ENCODE results near the gene GLCE. TPM values are rescaled to one million over a fixed set of nuclear protein-coding genes. Genes with fewer than 3 reads are reported as not detected.
"Not testable (repeated sequence)": the region's sequence is repeated elsewhere in the genome, so short reads cannot be mapped to it uniquely, and the experiment has no call there.

The GLCE gene
- total and polyA plus RNA-seq, 4 experiments from 2014 or later = 6.1 to 9.0 (median 7.2) TPM

DNA sequence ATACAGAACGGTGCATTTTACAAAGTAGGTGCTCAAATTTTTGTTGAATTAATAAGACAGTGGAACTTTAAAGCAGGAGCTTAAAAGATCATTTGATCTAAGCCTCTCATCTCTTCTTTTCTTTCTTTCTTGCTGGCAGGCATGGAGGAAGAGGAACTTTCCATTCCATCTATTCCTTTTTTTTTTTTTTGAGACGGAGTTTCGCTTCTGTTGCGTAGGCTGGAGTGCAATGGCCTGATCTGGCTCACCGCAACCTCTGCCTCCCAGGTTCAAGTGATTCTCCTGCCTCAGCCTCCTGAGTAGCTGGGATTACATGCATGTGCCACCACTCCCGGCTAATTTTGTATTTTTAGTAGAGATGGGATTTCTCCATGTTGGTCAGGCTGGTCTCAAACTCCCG lies 7.9 kb downstream of the GLCE start:
- H3K9me3 ChIP-seq (ENCODE audit: control insufficient read depth in 1 of 2, low read length in 2 of 2); H3K4me1 ChIP-seq (ENCODE audit: insufficient read depth, low read length); H3K27me3 ChIP-seq (ENCODE audit: insufficient read depth, low read length); H3K27ac Mint-ChIP-seq; H3K4me3 Mint-ChIP-seq; intact Hi-C loops (cut with micrococcal nuclease); H3K36me3 Mint-ChIP-seq; H3K9me3 Mint-ChIP-seq; H3K27me3 Mint-ChIP-seq; CTCF ChIA-PET (ENCODE audit: partially characterized antibody); H3K36me3 ChIP-seq (ENCODE audit: insufficient read depth, low read length); DNase-seq; H3K27ac ChIP-seq (ENCODE audit: low read depth, low read length); H3K4me3 ChIP-seq (ENCODE audit: low read length in 2 of 2): not testable (repeated sequence)
- H3K4me1 Mint-ChIP-seq = peaks cover 9 to 14% (median 12%) of the 10 kb centered on the region in 4 donors
- POLR2A ChIA-PET (ENCODE audit: partially characterized antibody) = interaction anchor here (0.9 kb wide), 1 partner anchor 8 kb away, joined by 3 read pairs; the partner anchor contains the start of gene GLCE

- H3K36me3 ChIP-seq (ENCODE audit: insufficient read depth, low read length) = not testable (repeated sequence)
Measured at GRCh38 chr15:69169540-69169939, 9.1 kb downstream of the GLCE start.

DNA sequence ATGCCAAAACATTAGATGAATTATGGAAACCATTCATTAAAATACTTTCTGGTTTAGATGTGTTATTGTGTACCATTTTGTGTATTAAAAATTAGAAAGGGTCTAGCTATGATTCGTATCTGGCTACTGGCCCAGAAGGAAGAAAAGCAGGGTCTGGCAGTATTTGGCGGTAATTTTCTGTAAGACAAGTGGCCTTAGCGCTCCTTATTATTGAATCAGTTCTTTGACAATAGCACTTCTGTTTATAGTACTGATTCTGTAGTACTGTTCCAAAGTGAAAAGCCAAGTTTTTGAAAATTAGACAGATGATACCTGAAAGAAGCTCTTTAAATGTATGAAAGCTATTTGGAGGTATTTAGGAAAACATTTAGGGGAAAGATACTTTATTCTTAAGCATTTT lies 10.2 kb downstream of the GLCE start:
- intact Hi-C loops (cut with micrococcal nuclease) = no loop called here
- Histone ChIP-seq H3K27me3 (ENCODE audit: insufficient read depth, low read length) (no peaks in the 10 kb centered on the region), H3K4me3 (ENCODE audit: low read length in 2 of 2) (no peak overlapping the region), H3K4me1 (ENCODE audit: insufficient read depth, low read length) (no peaks in the 10 kb centered on the region), H3K9me3 (ENCODE audit: control insufficient read depth in 1 of 2, low read length in 2 of 2) (no peaks in the 10 kb centered on the region), H3K36me3 (ENCODE audit: insufficient read depth, low read length) (no peaks in the 10 kb centered on the region), H3K27ac (ENCODE audit: low read depth, low read length) (no peak overlapping the region)
- Mint-ChIP-seq H3K4me1 (peaks cover 1 to 7% (median 4%) of the 10 kb centered on the region in 4 donors), H3K27ac (no peak overlapping the region), H3K9me3 (peaks cover 0 to 3% (median 0%) of the 10 kb centered on the region in 8 donors), H3K36me3 (no peaks in the 10 kb centered on the region), H3K4me3 (no peak overlapping the region), H3K27me3 (no peaks in the 10 kb centered on the region)
- DNase-seq = no peak
- ChIA-PET CTCF (ENCODE audit: partially characterized antibody) (interaction anchor here (1.3 kb wide), 1 partner anchor 9 kb away, joined by 4 read pairs; no protein-coding TSS in a partner anchor), POLR2A (ENCODE audit: partially characterized antibody) (no interaction called here)

More at GRCh38 chr15:69169540-69169939, 9.1 kb downstream of the GLCE start:
- intact Hi-C loops (cut with micrococcal nuclease); H3K27ac Mint-ChIP-seq; H3K4me1 ChIP-seq (ENCODE audit: insufficient read depth, low read length); H3K4me3 Mint-ChIP-seq; CTCF ChIA-PET (ENCODE audit: partially characterized antibody); H3K9me3 ChIP-seq (ENCODE audit: control insufficient read depth in 1 of 2, low read length in 2 of 2); H3K36me3 Mint-ChIP-seq; POLR2A ChIA-PET (ENCODE audit: partially characterized antibody); DNase-seq; H3K9me3 Mint-ChIP-seq; H3K27ac ChIP-seq (ENCODE audit: low read depth, low read length); H3K27me3 Mint-ChIP-seq; H3K4me3 ChIP-seq (ENCODE audit: low read length in 2 of 2); H3K27me3 ChIP-seq (ENCODE audit: insufficient read depth, low read length): not testable (repeated sequence)
- H3K4me1 Mint-ChIP-seq = peaks cover 9 to 13% (median 11%) of the 10 kb centered on the region in 4 donors

GRCh38 chr15:69172847-69173246 lies 12.4 kb downstream of the GLCE start:
- Mint-ChIP-seq H3K9me3 (peaks cover 0 to 3% (median 0%) of the 10 kb centered on the region in 8 donors), H3K4me1 (peaks cover 0 to 6% (median 2%) of the 10 kb centered on the region in 4 donors), H3K27me3 (no peaks in the 10 kb centered on the region)

DNA sequence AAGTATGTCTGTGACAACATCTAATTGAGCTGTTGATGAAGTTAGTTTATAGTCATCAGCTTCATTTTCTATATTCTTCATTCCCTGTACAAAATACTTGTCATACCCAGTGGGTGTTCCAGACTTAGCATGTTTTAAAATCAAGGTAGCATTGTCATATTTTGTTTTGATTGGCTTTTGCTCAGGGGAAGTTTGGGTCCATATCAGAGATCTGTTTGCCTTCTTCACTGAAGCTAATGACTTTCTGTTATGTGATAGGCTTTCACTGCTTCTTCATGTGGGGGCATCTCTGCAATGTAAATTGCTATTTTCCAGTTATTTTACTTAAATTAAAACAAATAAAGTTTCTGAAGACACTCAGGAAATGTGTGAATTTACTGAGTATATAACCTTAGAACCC lies 15.1 kb downstream of the GLCE start:
- DNase-seq = no peak

More at GRCh38 chr15:69172847-69173246, 12.4 kb downstream of the GLCE start:
- ChIA-PET POLR2A (ENCODE audit: partially characterized antibody) (no interaction called here), CTCF (ENCODE audit: partially characterized antibody) (no interaction called here)
- H3K27ac Mint-ChIP-seq = no peak overlapping the region
- no peaks in the 10 kb centered on the region for H3K4me1 ChIP-seq (ENCODE audit: insufficient read depth, low read length)
- intact Hi-C loops (cut with micrococcal nuclease) = no loop called here
- no peaks in the 10 kb centered on the region for H3K36me3 Mint-ChIP-seq
- H3K27ac ChIP-seq (ENCODE audit: low read depth, low read length) = no peak overlapping the region
- no peak for DNase-seq
- no peaks in the 10 kb centered on the region for H3K36me3 ChIP-seq (ENCODE audit: insufficient read depth, low read length)
- no peaks in the 10 kb centered on the region for H3K9me3 ChIP-seq (ENCODE audit: control insufficient read depth in 1 of 2, low read length in 2 of 2)
- no peaks in the 10 kb centered on the region for H3K27me3 ChIP-seq (ENCODE audit: insufficient read depth, low read length)
- H3K4me3 Mint-ChIP-seq = no peak overlapping the region
- no peak overlapping the region for H3K4me3 ChIP-seq (ENCODE audit: low read length in 2 of 2)

GRCh38 chr15:69181424-69181823 lies 21.0 kb downstream of the GLCE start:
- intact Hi-C loops (cut with micrococcal nuclease) = no loop called here
- ChIA-PET CTCF (ENCODE audit: partially characterized antibody) (no interaction called here), POLR2A (ENCODE audit: partially characterized antibody) (no interaction called here)
- no peaks in the 10 kb centered on the region for H3K9me3 Mint-ChIP-seq
- no peaks in the 10 kb centered on the region for H3K36me3 ChIP-seq (ENCODE audit: insufficient read depth, low read length)
- no peak for DNase-seq
- H3K27ac Mint-ChIP-seq = no peak overlapping the region
- no peaks in the 10 kb centered on the region for H3K36me3 Mint-ChIP-seq
- H3K4me1 ChIP-seq (ENCODE audit: insufficient read depth, low read length) = no peaks in the 10 kb centered on the region
- H3K4me1 Mint-ChIP-seq = no peaks in the 10 kb centered on the region
- H3K9me3 ChIP-seq (ENCODE audit: control insufficient read depth in 1 of 2, low read length in 2 of 2) = no peaks in the 10 kb centered on the region
- H3K4me3 ChIP-seq (ENCODE audit: low read length in 2 of 2) = no peak overlapping the region
- H3K4me3 Mint-ChIP-seq = no peak overlapping the region
- H3K27ac ChIP-seq (ENCODE audit: low read depth, low read length) = no peak overlapping the region
- no peaks in the 10 kb centered on the region for H3K27me3 Mint-ChIP-seq
- H3K27me3 ChIP-seq (ENCODE audit: insufficient read depth, low read length) = no peaks in the 10 kb centered on the region

More for the DNA sequence above, 15.1 kb downstream of the GLCE start:
- H3K36me3 Mint-ChIP-seq = no peaks in the 10 kb centered on the region
- ChIA-PET POLR2A (ENCODE audit: partially characterized antibody) (interaction anchor here (1.0 kb wide), 1 partner anchor 15 kb away, joined by 5 read pairs; the partner anchor contains the start of gene GLCE), CTCF (ENCODE audit: partially characterized antibody) (no interaction called here)
- Histone ChIP-seq H3K27ac (ENCODE audit: low read depth, low read length) (no peak overlapping the region), H3K4me1 (ENCODE audit: insufficient read depth, low read length) (no peaks in the 10 kb centered on the region), H3K36me3 (ENCODE audit: insufficient read depth, low read length) (no peaks in the 10 kb centered on the region), H3K4me3 (ENCODE audit: low read length in 2 of 2) (no peak overlapping the region), H3K27me3 (ENCODE audit: insufficient read depth, low read length) (no peaks in the 10 kb centered on the region), H3K9me3 (ENCODE audit: control insufficient read depth in 1 of 2, low read length in 2 of 2) (no peaks in the 10 kb centered on the region)
- intact Hi-C loops (cut with micrococcal nuclease) = no loop called here
- peaks cover 0 to 6% (median 0%) of the 10 kb centered on the region in 4 donors for H3K4me1 Mint-ChIP-seq
- no peaks in the 10 kb centered on the region for H3K27me3 Mint-ChIP-seq
- H3K27ac Mint-ChIP-seq = no peak overlapping the region
- H3K4me3 Mint-ChIP-seq = no peak overlapping the region
- no peaks in the 10 kb centered on the region for H3K9me3 Mint-ChIP-seq

GRCh38 chr15:69185216-69185615 lies 24.8 kb downstream of the GLCE start:
- no peak overlapping the region for H3K4me3 ChIP-seq (ENCODE audit: low read length in 2 of 2)
- POLR2A ChIA-PET (ENCODE audit: partially characterized antibody) = no interaction called here
- DNase-seq = no peak
- CTCF ChIA-PET (ENCODE audit: partially characterized antibody) = interaction anchor here (1.2 kb wide), 1 partner anchor 11 kb away, joined by 3 read pairs; no protein-coding TSS in a partner anchor
- H3K9me3 ChIP-seq (ENCODE audit: control insufficient read depth in 1 of 2, low read length in 2 of 2) = no peaks in the 10 kb centered on the region
- Mint-ChIP-seq H3K4me1 (no peaks in the 10 kb centered on the region), H3K4me3 (no peak overlapping the region), H3K27ac (no peak overlapping the region), H3K9me3 (peaks cover 0 to 10% (median 0%) of the 10 kb centered on the region in 8 donors), H3K27me3 (no peaks in the 10 kb centered on the region), H3K36me3 (peaks cover 2 to 3% of the 10 kb centered on the region in 2 donors)
- no peak overlapping the region for H3K27ac ChIP-seq (ENCODE audit: low read depth, low read length)
- H3K27me3 ChIP-seq (ENCODE audit: insufficient read depth, low read length) = no peaks in the 10 kb centered on the region
- intact Hi-C loops (cut with micrococcal nuclease) = no loop called here
- H3K36me3 ChIP-seq (ENCODE audit: insufficient read depth, low read length) = no peaks in the 10 kb centered on the region
- H3K4me1 ChIP-seq (ENCODE audit: insufficient read depth, low read length) = no peaks in the 10 kb centered on the region

DNA sequence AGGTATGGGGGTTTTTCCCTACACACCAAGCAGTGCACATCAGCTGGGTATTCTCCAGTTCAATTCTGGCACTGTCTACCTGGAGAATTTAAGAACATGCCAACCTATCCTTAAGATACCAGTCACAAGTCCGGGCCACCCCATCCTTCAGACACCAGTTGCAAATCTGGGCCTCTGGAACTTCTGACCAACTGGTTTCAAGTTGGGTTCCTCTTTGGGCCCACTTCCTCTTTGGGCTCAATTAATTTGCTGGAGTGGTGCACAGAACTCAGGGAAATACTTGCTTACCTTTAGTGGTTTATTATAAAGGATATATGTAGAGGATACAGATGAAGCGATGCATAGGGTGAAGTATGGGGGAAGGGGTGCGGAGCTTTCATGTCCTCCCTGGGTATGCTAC lies 25.3 kb downstream of the GLCE start:
- Mint-ChIP-seq H3K4me3 (no peak overlapping the region), H3K36me3 (peaks cover 3 to 6% of the 10 kb centered on the region in 2 donors), H3K27ac (no peak overlapping the region), H3K9me3 (peaks cover 0 to 13% (median 2%) of the 10 kb centered on the region in 8 donors), H3K27me3 (no peaks in the 10 kb centered on the region), H3K4me1 (no peaks in the 10 kb centered on the region)
- intact Hi-C loops (cut with micrococcal nuclease) = no loop called here
- H3K27me3 ChIP-seq (ENCODE audit: insufficient read depth, low read length) = no peaks in the 10 kb centered on the region
- no peak overlapping the region for H3K4me3 ChIP-seq (ENCODE audit: low read length in 2 of 2)
- CTCF ChIA-PET (ENCODE audit: partially characterized antibody) = no interaction called here
- H3K36me3 ChIP-seq (ENCODE audit: insufficient read depth, low read length) = no peaks in the 10 kb centered on the region
- POLR2A ChIA-PET (ENCODE audit: partially characterized antibody) = no interaction called here
- no peak overlapping the region for H3K27ac ChIP-seq (ENCODE audit: low read depth, low read length)
- H3K9me3 ChIP-seq (ENCODE audit: control insufficient read depth in 1 of 2, low read length in 2 of 2) = no peaks in the 10 kb centered on the region
- H3K4me1 ChIP-seq (ENCODE audit: insufficient read depth, low read length) = no peaks in the 10 kb centered on the region
- no peak for DNase-seq
